Endodermal cell (in vitro differentiated cells): ENCODE measurements around the gene SOX6. TPM values are rescaled to one million over a fixed set of nuclear protein-coding genes. Genes with fewer than 3 reads are reported as not detected.

Source experiments
- DNase-seq: peaks from one replicate; pipeline ENCODE4 v3.0.0-alpha.2; 2017
- H3K27ac ChIP-seq: 2 replicates; pipeline ENCODE4 v1.5.1; 2013; ENCODE audit warnings: mild to moderate bottlenecking, low read depth, low read length, moderate library complexity
- H3K27me3 ChIP-seq: 2 replicates; pipeline ENCODE4 v1.6.1; 2013; ENCODE audit warnings: mild to moderate bottlenecking, low read length, moderate library complexity; ENCODE audit not compliant: insufficient read depth, control insufficient read depth, poor library complexity, severe bottlenecking
- H3K36me3 ChIP-seq: 2 replicates; pipeline ENCODE4 v1.7.0; 2013; ENCODE audit warnings: mild to moderate bottlenecking, low read length, moderate library complexity; ENCODE audit not compliant: control insufficient read depth, insufficient read depth
- H3K4me1 ChIP-seq: one replicate; pipeline ENCODE4 v1.7.0; 2013; ENCODE audit warnings: low read length; ENCODE audit not compliant: control insufficient read depth, insufficient read depth
- H3K4me3 ChIP-seq: 2 replicates; pipeline ENCODE4 v1.5.1; 2013; ENCODE audit warnings: mild to moderate bottlenecking, low read length, moderate library complexity
- H3K9ac ChIP-seq: 2 replicates; pipeline ENCODE4 v1.6.1; 2013; ENCODE audit warnings: mild to moderate bottlenecking, low read length, moderate library complexity; ENCODE audit not compliant: poor library complexity, severe bottlenecking; ENCODE audit errors: extremely low read depth
- H3K9me3 ChIP-seq: 2 replicates; pipeline ENCODE4 v1.6.1; 2013; ENCODE audit warnings: mild to moderate bottlenecking, low read length, moderate library complexity; ENCODE audit not compliant: control insufficient read depth
- H3K27ac Mint-ChIP-seq: 2 replicates; pipeline ENCODE4 v1.8.0; 2020; ENCODE audit warnings: mixed read lengths
- H3K27me3 Mint-ChIP-seq: 2 replicates; pipeline ENCODE4 v1.8.0; 2021; ENCODE audit warnings: mild to moderate bottlenecking, mixed read lengths; ENCODE audit not compliant: insufficient read depth
- H3K36me3 Mint-ChIP-seq: 2 replicates; pipeline ENCODE4 v1.8.0; 2020; ENCODE audit warnings: low read depth, mixed read lengths
- H3K4me1 Mint-ChIP-seq: 2 replicates; pipeline ENCODE4 v1.8.0; 2020; ENCODE audit warnings: mixed read lengths
- H3K4me3 Mint-ChIP-seq: 2 replicates; pipeline ENCODE4 v1.8.0; 2020; ENCODE audit warnings: mild to moderate bottlenecking, moderate library complexity, mixed read lengths
- H3K9me3 Mint-ChIP-seq: 2 replicates; pipeline ENCODE4 v1.8.0; 2020; ENCODE audit warnings: mild to moderate bottlenecking, mixed read lengths
- CTCF ChIP-seq: fragments of 200-600 bp; sonication (generic); conservative IDR thresholded peaks from 2 replicates; pipeline ENCODE4 v1.5.0; 2021; ENCODE audit warnings: antibody characterized with exemption, mild to moderate bottlenecking
- WGBS, 2 experiments: methylation state at CpG; one replicate each; pipeline versions ENCODE4 v1.1.5 to v1.1.7; 2013; ENCODE audit warnings: missing lambda C conversion rate in 2 of 2, mixed read lengths in 1 of 2; ENCODE audit not compliant: insufficient coverage in 1 of 2, insufficient read length in 1 of 2; 5-methylcytosine and 5-hydroxymethylcytosine counted together
- total RNA-seq, 2 donors: library from RNA; stranded (reverse); fragmentation: NEBNext Ultra II Directional in 1 of 2; extraction: Animal tissue kit (Norgen Biotek cat#: 25700) in 1 of 2; gene quantifications; 2 replicates in 1 of 2; 3 replicates in 1 of 2; pipeline ENCODE4 v1.2.1, GENCODE V29; 2021

Gene SOX6
- total RNA-seq, 2 donors from 2014 or later, result 0.13 to 0.20 TPM

GRCh38 chr11:16047073-16047472 is 309.3 kb downstream of the SOX6 start:
- H3K36me3 Mint-ChIP-seq, result no peaks in the 10 kb centered on the region
- no peak overlapping the region for H3K9ac ChIP-seq
- DNase-seq, result peak; percentile 69
- no peak overlapping the region for H3K27ac ChIP-seq
- WGBS, 2 experiments, result 61% methylated on average over 6 of the region's 6 CpGs; no CpG with 5 or more reads in 1 of the 2 experiments
- no peak overlapping the region for H3K4me3 ChIP-seq
- peaks cover 3% of the 10 kb centered on the region for H3K4me1 ChIP-seq
- H3K9me3 Mint-ChIP-seq, result no peaks in the 10 kb centered on the region
- peaks cover 4% of the 10 kb centered on the region for H3K27me3 ChIP-seq
- no peak for TF ChIP-seq CTCF
- H3K27me3 Mint-ChIP-seq, result no peaks in the 10 kb centered on the region
- H3K4me3 Mint-ChIP-seq, result no peak overlapping the region
- no peak overlapping the region for H3K27ac Mint-ChIP-seq
- no peaks in the 10 kb centered on the region for H3K36me3 ChIP-seq
- H3K9me3 ChIP-seq, result no peaks in the 10 kb centered on the region
- peaks cover 18% of the 10 kb centered on the region for H3K4me1 Mint-ChIP-seq

GRCh38 chr11:16043617-16044016 is 312.7 kb downstream of the SOX6 start:
- peaks cover 11% of the 10 kb centered on the region for H3K27me3 ChIP-seq
- WGBS, 2 experiments, result 89 to 100% methylated on average over 2 of the region's 2 CpGs
- no peaks in the 10 kb centered on the region for H3K36me3 ChIP-seq
- no peak overlapping the region for H3K9ac ChIP-seq
- peaks cover 3% of the 10 kb centered on the region for H3K4me1 ChIP-seq
- Mint-ChIP-seq H3K4me1 (peaks cover 12% of the 10 kb centered on the region), H3K27ac (no peak overlapping the region), H3K27me3 (no peaks in the 10 kb centered on the region), H3K4me3 (no peak overlapping the region), H3K9me3 (no peaks in the 10 kb centered on the region), H3K36me3 (no peaks in the 10 kb centered on the region)
- no peak for DNase-seq
- H3K9me3 ChIP-seq, result no peaks in the 10 kb centered on the region
- H3K27ac ChIP-seq, result no peak overlapping the region
- TF ChIP-seq CTCF, result no peak
- no peak overlapping the region for H3K4me3 ChIP-seq

GRCh38 chr11:16041207-16041606 is 315.1 kb downstream of the SOX6 start:
- Histone ChIP-seq H3K4me3 (no peak overlapping the region), H3K27ac (no peak overlapping the region), H3K36me3 (no peaks in the 10 kb centered on the region), H3K27me3 (peaks cover 17% of the 10 kb centered on the region), H3K9me3 (no peaks in the 10 kb centered on the region), H3K9ac (no peak overlapping the region), H3K4me1 (no peaks in the 10 kb centered on the region)
- Mint-ChIP-seq H3K9me3 (no peaks in the 10 kb centered on the region), H3K4me3 (no peak overlapping the region), H3K36me3 (no peaks in the 10 kb centered on the region), H3K27ac (no peak overlapping the region), H3K4me1 (no peaks in the 10 kb centered on the region), H3K27me3 (peaks cover 2% of the 10 kb centered on the region)
- no peak for TF ChIP-seq CTCF
- DNase-seq, result no peak
- 90 to 93% methylated on average over 1 of the region's 1 CpG for WGBS, 2 experiments
